DLD1 (cell line): ENCODE results near the gene TNFRSF17.

Experiments
- in situ Hi-C: cut with HindIII; loops from 2 replicates; pipeline ENCODE4 v1.10.0; 2017; ENCODE audit warnings: low sequenced_read_pairs

Gene TNFRSF17

DNA sequence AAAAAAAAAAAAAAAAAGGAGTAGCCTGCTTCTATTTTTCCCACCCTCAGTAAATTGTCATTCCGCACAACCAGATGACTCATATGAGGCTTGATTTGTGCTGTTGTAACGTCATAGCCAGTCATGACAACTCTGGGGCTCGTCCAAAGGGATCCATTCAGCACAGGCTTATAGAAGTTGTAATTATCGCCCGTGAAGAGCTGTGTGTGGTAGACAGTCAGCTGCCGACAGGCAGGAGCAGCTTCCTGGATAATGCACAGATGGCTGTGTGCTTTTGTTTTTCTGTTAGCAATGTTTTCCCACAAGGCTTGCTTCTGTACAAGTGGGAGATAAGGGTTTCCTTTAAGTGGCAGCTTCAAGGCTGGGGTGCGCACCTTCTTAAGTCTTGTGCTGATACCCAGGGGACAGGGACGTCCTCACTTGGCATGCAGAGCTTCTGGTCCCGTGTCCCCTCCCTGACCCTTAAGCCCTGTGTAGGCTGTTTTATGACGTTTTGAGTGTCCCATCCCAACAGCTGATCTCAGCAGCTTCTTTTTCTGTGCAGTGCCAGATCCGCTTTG, 37.5 kb downstream of the TNFRSF17 start:
- in situ Hi-C loops: no loop called here

DNA sequence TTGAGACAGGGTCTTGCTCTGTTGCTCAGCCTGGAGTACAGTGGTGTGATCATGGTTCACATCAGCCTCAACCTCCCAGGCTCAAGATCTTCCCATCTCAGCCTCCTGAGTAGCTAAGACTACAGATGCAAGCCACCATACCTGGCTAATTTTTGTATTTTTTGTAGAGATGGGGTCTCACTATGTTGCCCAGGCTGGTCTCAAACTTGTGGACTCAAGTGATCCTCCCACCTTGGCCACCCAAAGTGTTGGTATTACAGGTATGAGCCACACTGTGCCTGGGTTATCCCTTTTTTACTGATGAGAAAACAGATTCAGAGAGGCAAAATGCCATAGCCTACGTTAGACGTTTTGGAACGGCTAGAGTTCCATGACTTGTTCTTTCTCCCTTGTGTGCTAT, 41.6 kb downstream of the TNFRSF17 start:
- in situ Hi-C loops: no loop called here

DNA sequence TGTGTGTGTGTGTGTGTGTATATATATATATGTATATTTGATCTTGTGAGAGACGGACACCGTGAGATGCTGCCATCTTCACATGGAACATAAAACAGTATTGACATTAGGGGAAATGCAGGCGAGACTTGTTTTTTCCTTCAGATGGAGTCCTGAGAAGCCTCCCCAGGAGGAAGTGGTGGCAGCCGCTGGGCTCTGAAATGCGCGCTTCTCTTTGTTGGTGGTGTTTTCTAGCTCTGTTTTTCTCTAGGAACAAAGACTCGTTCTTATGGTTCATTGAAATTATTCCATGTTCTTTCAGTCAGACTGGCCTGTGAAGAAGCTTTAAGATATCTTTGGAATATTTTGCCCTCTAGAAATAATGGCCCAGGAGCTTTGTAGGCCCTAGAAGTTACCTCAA, 44.5 kb downstream of the TNFRSF17 start:
- in situ Hi-C loops: no loop called here

DNA sequence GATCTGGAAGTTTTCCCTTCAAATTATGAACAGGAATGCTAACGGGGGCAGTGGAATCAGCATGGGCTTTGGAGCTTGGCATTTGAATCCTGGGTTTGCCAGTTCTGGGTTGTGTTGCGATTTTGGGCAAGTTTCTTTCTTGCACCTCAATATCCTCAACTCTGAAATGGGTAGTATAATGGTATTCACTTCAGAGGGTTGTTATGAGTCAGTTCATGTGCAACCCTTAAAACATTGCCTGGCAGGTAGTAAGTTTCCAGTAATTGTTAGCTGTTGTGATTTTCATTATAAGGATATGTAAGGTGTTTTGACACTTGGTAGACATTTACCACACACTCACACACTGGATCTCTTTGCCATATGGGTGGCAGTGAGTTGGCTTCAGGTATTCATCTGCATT, 44.9 kb downstream of the TNFRSF17 start:
- in situ Hi-C loops: no loop called here

DNA sequence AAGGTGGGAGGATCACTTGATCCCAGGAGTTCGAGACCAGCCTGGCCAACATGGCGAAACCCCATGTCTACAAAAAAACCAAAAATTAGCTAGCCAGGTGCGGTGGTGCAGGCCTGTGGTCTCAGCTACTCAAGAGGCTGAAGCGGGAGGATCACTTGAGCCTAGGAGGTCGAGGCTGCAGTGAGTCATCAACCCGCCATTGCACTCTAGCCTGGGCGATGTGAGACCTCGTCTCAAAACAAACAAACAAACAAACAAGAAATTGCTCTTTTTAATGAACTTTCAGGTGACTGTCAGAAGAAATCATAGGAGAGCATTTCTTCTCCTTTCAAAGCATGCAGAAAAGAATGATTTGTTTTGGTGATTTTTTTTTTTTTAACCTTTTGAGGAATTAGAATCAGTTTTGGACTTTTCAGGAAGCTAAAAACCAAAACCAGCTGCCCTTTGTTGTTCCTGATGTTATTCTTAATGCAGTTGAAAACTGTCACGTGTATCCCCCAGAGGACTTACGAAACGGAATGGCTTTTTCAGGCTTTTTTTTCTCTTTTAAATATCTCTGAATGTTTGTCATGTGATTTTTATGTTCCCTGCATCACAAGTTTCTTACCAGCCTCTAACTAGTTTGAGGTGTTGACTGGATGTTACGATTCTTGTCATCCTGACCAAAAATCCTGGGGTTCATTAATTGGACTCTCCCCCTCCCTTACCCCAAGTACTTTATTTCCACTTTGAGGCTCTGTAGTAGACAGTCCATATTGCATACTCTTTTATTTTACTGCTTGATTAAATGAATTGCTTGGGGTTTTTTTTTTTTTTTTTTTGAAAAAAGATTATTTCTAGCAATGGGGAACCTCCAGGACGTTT, 45.6 kb downstream of the TNFRSF17 start:
- in situ Hi-C loops: no loop called here

DNA sequence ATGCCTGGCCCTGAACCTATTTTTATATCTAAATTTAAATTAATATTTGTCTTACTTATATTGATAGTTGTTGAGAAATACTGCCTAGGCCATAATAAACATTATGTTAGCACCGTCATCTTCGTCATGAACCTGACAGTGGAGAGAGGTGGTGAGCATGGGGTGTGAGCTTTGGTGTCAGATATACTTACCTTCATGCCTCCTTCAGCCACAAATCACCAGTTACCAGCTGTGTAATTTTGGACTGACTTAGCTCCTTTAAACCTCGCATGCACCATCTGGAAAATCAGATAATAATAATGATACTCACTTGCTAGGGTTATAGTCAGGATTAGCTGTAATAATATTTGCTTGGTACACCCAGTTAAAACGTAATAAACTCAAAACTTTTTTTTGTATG, 46.6 kb downstream of the TNFRSF17 start:
- in situ Hi-C loops: no loop called here

DNA sequence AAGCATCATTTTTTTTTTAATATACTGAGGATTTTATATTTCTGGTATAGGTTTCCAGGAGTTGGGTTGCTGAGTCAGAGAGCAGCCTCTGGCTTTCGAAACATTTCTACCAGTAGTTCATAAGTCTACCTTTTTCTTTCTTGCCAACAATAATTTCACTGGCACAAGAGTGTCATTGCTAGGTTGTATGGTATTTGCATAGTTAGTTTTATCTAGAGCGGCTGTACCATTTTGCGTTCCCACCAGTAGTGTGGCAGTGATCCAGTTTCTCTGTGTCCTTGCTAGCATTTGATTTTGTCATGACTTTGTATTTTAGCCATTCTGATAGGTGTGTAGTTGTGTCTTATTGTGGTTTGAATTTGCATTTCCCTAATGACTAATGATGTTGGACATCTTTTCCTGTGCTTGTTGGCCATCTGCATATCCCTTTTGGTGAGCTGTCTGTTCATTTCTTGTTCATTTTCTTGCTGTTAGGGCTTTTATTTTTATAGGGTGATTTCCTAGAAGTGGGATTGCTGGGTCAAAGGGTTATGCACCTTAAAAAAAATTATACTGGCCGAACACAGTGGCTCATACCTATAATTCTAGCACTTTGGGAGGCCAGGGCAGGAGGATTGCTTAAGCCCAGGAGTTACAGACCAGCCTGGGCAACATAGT, 51.4 kb downstream of the TNFRSF17 start:
- in situ Hi-C loops: no loop called here

DNA sequence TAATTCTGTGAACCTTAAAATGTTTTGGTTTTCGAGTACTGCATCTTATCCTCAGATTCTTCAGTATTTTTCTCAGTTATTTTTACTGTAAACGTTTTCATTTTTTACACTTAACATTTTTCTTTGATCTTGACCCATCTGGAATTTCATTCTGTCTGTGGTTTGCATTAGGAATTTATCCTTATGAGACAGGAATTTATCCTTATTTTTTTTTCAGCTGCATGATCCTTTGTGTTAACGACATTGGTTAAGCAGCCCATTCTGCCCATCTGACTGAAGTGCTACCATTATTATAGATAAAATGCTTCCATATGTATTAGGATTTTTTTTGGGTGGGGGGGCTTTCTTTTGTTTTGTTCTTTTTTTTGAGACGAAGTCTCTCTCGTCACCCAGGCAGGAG, 52.5 kb downstream of the TNFRSF17 start:
- in situ Hi-C loops: no loop called here
